CD4-positive, alpha-beta T cell treated with Interleukin-15 for 1 hour (primary cell): ENCODE measurements around the gene UMODL1.

Experiments
- DNase-seq: peaks from one replicate; pipeline ENCODE4 v3.0.0-alpha.2; 2020

The UMODL1 gene, protein sequence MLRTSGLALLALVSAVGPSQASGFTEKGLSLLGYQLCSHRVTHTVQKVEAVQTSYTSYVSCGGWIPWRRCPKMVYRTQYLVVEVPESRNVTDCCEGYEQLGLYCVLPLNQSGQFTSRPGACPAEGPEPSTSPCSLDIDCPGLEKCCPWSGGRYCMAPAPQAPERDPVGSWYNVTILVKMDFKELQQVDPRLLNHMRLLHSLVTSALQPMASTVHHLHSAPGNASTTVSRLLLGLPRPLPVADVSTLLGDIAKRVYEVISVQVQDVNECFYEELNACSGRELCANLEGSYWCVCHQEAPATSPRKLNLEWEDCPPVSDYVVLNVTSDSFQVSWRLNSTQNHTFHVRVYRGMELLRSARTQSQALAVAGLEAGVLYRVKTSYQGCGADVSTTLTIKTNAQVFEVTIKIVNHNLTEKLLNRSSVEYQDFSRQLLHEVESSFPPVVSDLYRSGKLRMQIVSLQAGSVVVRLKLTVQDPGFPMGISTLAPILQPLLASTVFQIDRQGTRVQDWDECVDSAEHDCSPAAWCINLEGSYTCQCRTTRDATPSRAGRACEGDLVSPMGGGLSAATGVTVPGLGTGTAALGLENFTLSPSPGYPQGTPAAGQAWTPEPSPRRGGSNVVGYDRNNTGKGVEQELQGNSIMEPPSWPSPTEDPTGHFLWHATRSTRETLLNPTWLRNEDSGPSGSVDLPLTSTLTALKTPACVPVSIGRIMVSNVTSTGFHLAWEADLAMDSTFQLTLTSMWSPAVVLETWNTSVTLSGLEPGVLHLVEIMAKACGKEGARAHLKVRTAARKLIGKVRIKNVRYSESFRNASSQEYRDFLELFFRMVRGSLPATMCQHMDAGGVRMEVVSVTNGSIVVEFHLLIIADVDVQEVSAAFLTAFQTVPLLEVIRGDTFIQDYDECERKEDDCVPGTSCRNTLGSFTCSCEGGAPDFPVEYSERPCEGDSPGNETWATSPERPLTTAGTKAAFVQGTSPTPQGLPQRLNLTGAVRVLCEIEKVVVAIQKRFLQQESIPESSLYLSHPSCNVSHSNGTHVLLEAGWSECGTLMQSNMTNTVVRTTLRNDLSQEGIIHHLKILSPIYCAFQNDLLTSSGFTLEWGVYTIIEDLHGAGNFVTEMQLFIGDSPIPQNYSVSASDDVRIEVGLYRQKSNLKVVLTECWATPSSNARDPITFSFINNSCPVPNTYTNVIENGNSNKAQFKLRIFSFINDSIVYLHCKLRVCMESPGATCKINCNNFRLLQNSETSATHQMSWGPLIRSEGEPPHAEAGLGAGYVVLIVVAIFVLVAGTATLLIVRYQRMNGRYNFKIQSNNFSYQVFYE

DNA sequence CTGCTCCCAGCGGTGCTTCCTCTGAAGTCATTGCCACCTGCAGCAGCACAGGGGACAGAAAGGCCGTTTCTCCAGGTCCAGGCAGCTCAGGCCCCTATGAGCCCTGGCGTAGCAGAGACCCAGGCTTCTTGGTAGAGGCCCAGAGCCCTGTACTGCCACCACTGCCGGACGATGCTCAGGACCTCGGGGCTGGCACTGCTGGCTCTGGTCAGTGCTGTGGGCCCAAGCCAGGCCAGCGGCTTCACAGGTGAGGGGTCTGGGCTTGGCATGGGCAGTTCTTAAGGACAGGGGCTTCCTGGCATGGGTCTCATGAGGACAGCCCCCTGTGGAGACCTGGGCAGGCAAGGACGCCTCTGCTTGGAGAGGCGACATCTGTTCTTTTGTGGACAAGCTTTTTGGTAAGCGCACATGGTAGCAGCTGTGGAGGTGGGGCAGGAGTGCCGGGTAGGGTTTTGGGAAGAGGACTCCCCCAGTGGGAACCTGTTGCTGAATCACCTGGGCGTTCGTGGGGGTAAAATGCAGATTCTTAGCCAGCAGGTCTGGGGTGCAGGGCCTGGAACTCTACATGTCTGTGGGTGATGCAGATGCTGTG is at the start of gene UMODL1:
TSS of gene UMODL1 (plus strand) at position 172 of the 592 bp plus-strand sequence. CDS start at position 172, 0 bp downstream.
- DNase-seq, result no peak

DNA sequence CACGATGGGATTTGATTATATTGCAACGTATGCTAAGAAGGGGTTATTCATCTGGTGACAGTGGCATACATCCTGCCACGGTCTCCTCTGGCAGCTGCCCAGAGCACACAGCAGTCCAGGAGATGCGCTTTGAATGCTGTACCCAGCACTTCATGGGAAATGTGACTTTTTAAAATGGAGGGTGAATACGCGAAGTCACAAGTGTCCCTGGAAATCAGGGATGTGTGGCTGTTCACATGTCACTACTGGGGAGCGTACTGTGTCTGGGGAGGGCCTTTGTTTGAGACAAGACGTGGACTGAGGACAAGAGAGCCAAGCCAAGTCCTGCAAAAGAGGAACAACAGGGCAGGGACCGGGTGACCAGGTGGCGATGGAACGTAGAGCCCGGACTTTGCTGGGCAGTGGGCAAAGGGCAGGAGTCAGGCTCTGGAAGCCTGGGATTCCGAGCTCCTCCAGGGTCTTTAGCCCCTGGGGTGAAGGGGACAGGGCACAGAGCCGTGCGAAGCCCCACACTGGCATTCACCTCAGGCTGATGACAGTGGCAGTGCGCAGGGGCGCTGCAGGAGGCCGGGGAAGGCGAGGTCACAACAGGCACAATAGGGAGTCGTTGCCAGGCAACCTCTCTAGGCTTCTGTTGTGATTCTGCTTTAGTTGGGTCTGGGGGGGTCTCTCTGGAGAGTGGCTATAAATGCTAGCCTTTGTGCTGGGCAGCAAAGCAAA is 49.6 kb upstream of the UMODL1 start:
- DNase-seq, result no peak

DNA sequence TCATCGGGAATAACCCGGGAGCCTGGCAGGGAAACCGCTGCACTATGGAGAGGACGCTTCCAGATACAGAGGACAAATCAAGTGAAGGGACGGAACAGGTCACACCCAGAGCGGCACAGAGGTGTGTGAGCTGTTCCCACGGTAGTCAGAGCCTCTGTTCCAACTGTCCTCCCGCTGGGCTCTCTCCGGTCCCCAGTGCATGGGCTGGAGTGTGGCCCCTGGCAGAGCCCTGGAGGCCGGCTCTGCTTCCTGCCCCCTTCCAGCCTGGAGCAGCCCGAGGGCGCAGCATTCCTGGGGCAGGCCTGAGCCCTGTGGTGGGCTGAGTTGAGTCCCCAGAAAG is 49.1 kb upstream of the UMODL1 start:
- DNase-seq, result no peak

DNA sequence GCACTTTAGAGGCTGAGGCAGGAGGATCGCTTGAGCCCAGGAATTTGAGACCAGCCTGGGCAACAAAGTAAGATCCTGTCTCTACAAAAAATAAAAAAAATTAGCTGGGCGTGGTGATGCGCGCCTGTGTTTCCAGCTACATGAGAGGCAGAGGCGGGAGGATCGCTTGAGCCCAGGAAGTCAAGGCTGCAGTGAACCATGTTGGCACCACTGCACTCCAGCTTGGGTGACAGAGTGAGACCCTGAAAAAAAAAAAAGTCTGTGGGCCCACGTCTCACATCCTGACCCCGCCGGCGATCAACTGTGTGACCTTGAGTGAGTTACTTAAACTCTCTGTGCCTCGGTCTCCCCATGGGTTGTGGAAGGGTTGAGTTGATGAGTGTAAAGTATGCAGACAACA is 48.2 kb upstream of the UMODL1 start:
- DNase-seq, result no peak

DNA sequence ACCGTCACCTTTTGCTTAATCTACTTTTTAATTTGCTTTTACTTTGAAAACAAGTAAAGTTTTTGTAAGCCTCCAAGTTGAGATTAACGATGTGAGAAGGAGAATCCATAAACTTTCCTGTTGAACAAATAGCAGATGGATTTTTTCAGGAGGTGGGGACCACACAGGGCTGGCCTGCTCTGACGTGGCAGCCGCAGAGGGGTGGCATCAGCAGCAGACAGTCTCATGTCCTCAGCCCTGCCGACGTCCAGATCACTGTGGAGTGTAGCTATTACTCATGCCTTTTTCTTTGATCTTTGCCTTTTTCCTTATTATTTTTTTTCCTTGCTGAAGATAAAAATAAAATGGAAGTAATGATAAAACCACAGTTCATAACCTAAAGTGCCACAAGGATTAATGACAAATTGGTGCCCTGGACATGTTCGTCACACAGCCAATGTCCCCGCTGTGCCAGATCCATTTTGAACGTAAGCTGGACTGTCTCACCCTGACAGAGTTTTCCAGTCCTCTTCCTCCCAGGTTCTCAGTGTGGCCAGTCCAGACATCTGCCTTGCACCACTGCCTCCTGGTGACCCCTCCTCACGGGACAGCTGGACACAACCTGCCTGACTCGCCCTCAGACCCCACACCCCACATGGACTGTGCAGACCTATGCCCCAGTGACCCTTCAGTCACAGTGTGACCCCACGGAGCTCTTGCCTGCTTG is 45.6 kb upstream of the UMODL1 start:
- no peak for DNase-seq

DNA sequence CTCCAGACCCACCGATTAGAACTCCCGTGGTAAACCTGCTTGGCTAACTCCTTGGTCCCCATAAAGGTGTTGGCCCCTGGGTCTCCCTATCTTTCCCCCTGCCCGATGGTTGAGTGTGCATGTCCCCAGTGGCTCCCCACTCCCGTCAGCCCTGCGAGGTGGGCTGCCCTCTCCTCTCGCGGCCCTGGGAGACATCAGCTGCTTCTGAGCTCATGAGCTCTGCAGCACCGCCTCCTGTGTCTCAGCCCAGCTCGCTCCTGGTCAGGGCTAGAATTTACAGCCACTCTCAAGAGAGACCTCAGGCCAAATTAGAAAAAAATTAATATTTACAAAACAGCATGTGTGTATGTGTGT is 45.1 kb upstream of the UMODL1 start:
- no peak for DNase-seq

DNA sequence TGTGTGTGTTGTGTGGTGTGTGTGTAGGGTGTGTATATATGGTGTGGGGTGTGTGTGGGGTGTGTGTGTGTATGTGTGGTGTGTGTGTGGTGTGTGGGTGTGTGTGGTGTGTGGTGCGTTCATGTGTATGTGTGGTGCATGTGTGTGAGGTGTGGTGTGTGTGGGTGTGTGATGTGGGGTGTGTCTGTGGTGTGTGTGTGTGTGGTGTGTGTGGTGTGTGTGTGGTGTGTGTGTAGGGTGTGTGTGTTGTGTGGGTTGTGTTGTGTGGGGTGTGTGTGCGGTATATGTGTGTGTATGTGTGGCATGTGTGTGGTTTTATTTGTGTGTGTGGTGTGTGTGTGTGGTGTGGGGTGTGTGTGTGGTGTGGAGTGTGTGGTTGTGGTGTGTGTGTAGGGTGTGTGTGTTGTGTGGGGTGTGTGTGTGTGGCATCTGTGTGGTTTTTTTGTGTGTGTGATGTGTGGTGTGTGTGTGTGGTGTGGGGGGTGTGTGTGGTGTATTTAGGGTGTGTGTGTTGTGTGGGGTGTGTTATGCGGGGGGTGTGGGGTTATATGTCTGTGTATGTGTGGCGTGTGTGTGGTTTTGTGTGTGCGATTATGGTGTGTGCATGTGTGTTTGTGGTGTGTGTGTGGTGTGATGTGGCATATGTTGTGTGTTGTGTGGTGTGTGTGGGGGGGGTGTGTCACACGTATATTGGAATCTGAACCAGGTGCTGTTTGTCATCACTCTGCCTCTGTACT is 43.9 kb upstream of the UMODL1 start:
- no peak for DNase-seq

DNA sequence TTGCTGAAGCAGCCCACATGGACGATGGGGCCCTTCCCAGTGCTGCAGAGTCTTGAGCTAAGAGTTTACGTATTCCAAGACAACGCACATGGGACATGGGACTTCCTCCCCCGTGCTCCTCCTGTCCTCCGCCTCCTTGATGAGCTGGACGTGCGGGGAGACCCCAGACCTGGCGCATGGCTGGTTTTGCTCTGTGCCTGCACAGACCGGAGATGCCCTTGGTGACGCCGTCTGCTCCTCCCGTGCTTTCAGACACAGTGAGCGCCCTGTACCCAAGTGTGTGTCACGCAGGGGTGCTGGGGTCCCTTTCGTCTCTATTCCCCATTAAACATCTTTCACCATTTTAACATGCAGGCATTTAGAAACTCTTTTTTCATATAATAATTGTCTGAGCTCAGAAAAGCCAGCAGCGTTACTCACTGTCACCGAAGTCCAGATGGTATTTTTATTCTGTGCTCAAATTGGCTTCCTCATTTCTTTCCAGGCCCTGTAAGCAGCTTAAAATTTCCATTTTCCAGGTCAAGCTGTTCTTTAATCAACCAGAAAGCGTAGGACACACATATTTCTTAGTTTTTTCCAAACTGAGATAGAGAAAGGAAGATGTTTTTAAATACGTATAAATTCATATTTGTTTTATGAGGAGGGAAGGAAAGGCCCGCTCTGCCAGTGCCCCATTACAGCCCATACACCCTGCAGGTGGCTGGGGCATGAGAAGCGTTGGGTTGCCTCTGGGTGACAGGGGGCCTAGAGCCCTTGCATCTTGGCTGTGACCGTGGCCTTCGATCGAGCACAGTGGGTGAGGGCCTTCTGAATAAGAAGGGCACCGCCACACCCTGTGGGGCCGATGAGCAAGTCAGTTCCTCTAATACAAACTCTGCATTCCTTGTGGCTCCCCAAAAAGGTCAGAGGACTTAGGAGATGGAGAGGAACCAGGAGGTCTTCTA is 43.0 kb upstream of the UMODL1 start:
- DNase-seq, result no peak

DNA sequence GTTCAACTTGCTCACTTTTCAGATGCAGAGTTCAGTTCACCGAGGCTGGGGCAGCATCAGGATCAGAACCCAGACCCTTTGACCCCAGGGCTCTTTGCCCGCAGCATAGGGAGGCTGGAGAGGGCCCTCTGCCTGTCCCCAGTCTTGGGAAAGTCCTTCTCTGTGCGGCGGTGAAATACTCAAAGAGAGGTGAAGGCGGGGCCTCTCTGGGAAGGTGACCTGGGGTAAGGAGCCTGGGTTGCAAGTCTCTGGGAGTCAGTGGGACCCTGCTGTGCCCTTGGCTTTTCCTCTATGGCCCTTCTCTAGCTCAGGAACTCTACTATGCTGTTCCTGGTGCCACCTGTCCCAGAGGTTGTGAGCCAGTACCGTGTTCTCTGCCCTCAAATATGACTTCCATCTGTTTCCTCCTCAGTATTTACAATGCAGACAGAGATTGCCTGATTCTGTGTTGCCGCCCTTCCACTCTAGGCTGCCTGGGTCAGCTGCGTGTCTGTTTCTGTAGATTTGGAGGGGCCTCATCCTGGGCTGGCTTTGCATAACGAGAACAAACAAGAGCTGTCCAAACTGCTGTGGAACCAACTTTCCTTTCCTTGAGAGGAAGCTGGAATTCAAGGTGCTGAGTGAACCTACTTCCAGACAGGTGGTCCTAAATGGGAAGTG is 42.2 kb upstream of the UMODL1 start:
- DNase-seq, result no peak

DNA sequence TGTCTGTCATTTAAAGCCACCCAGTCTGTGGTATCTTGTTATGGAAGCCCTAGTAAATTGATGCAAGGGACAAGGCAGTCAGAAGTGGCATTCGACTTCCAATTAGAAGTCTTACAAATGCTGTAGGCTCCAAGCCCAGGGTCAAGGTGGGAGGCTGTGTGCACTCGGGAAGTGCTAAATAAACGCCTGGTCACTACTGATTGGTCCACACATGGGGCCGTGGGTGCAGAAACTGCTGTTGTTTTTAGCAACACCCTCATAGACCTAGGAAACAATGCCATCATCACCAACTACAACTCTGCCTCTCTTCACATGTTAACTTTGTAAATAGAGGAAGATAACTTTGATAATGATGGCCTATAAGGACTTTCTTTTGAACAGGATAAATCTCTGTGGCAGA is 40.8 kb upstream of the UMODL1 start:
- DNase-seq, result no peak

DNA sequence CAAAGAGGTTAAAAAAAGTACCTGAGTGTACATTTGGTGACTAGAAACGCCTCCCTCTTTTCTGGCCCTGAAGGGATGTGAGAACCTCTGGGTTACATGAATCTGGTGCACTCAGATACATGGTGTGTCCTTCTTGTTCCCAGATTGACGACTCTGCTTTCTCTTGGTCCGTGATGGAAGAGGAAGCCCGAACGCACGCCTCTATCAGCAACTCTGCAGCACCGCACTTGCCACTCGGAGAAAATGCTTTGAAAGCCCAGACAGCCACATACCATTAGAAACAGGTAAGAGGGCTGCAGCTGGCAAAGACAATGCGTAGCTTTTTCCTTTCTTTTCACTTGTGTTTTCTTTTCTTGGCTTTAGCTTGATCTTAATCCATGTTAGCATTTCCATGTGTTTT is 39.9 kb upstream of the UMODL1 start:
- DNase-seq, result no peak

DNA sequence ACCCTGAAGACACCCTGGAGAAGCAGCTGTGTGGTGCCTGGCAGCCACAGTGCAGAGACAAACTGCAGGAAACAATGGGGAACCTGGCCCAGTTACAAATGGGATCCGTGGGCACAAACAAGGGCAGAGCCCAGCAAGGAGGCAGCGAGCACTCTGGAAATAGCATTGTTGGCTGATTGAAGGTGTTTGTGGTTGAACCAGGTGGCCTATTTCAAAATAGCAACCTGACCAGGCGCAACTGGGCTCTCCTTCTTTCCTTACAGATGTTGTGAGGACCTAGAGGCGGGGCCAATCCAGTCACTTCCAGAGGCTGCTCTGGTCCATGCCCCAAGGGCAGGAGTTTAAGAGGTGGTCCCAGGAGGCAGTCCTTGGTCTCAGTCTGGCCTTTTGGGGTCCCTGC is 39.3 kb upstream of the UMODL1 start:
- DNase-seq, result no peak

DNA sequence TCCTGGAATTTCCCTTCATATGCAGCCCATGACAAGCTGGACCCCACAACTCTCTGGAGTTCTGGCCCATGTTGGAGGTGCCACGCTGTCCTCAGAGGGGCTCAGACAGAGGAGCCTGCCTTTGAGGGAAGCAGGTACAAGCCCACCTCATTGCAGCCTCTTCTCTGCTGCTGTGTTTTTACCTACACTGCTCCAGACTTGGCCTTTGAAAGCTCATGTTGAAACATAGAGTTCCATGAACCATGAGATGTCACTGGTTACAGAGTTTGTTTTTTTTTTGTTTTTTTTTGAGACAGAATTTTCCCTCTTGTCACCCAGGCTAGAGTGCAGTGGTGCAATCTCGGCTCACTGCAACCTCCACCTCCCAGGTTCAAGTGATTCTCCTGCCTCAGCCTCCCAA is 38.9 kb upstream of the UMODL1 start:
- no peak for DNase-seq

DNA sequence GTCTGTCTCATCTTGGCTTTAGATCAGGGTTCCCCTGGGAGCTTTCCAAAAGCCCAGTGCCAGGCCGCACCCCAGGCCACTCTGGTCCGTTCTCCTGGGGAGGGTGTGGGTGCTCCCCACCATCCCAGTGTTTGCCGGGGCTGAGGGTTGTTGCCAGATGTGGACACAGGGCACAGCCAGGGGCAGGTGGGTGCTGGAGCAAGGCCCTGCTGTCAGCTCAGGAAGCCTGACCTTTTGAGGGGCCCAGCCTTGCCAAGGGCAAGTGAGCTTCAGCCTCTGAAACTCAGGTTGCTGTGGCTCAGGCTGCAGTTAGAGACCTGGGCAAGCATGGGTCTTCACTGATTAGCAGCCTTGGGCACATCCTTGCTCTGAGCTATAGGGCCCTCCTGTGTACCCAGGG is 38.1 kb upstream of the UMODL1 start:
- no peak for DNase-seq

DNA sequence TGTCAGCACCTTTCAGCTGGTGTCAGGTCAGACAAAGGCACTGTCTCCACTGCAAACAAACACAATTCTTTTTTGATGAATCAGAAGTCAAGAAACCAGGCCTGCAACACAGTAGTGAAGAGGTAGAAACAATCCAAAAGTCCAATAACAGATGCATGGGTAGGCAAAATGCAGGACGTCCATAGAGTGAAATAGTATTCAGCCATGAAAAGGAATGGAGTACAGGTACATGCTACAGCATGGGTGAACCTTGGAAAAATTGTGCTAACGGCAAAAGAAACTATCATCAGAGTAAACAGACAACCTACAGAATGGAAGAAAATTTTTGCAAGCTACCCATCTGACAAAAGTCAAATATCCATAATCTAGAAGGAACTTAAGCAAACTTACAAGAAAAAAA is 34.8 kb upstream of the UMODL1 start:
- no peak for DNase-seq

DNA sequence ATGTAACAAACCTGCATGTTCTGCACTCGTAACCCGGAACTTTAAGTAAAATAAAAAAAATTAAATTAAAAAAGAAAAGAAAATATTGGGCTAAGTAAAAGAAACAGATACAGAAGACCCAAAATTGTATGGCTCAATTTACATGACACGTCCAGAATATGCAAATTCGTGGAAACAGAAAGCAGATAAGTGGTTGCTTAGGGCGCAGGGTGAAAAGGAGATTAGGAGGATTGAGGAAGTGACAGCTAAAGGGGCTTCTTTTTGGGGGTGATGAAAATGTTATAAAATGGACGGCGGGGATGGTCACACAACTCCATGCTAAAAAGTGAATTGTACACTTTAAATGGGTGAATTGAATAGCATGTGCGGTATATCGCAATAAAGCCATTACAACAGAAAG is 33.6 kb upstream of the UMODL1 start:
- DNase-seq, result no peak

DNA sequence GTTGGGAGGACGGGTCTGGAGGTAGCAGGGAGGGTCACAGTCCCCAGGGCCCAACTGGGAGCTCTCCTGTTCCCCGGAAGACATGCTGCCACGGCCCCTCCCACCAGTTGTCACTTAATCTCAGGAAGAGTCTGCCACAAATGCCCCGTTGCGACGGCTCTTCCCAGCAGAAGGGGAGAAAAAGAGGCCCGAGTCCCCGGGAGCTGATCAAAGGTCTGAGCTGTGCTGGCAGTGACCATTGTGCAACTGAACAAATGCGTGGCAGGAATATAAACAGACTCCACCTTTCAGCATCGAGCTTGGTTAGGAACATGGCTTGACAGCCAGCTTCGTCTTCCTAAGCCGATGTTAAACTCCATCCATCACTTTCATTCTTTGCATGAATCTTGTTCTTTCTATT is 33.2 kb upstream of the UMODL1 start:
- no peak for DNase-seq

DNA sequence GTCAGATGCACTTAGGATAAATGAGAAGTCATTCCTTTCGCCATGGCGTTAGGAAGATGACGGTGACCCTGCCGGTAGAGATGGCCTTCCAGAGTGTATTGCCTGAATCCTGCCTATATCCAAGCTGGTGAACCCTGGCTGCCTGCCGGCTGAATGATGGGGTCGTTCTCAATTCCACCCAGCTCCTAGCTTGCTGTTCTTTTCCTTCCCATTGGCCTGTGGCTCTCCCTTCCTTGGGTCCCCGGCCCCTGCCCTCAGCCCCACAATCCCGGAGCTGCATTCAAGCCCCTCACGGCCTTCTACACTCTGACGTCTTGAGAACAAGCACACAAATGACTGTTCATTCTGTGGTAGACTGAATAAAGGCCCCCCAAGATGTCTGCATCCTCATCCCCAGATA is 32.7 kb upstream of the UMODL1 start:
- no peak for DNase-seq

DNA sequence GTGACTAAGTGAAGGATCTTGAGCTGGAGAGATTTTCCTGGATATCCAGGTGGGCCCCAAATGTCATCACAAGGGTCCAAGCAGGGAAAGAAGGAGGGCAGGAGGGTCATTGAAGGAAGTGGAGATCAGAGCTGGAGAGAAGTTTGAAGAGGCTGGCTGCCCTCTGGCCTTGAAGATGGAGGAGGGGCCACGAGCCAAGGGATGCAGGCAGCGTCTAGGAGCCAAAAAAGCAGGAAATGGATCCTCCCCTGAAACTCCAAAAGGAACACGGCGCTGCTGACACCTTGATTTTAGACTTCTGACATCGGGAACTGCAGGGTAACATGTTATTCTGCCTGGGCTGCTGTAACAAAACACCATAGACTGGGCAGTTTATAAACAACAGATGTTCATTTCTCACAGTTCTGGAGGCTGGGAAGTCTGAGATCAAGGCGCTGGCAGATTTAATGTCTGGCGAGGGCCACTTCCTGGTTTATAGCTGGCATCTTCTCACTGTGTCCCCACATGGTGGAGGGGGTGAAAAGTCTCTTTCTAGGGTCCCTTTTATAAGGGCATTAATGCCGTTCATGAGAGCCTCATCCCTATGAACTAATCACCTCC is 32.2 kb upstream of the UMODL1 start:
- peak; percentile 3 for DNase-seq
